TTC549 (cell line): ENCODE measurements around the gene BFSP1.

Experiments
- FAIRE-seq: peaks from 2 replicates; lab custom pipeline; 2012; peaks lifted over from hg19 to GRCh38; lab: Jason Lieb, UNC

The BFSP1 gene

GRCh38 chr20:17461941-17462340, 69.2 kb downstream of the BFSP1 start:
- no peak for FAIRE-seq

DNA sequence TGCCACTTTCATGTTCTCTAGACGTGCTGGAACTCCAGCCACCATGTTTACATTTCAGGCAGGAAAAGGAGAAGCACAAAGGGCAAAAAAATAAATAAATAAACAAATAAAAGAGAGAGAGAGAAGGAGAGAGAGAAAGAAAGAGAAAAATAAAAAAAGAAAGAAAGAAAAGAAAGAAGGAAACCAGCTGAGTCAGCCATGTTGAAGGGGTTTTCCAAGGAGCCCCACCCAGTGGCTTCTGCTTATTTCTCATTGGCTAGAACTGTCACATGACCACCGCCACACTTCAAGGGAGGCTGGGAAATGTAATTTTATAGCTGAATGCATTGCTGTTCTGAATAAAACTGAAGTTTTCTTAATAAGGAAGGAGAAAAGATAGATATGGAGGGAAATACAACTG, 71.1 kb downstream of the BFSP1 start:
- no peak for FAIRE-seq

DNA sequence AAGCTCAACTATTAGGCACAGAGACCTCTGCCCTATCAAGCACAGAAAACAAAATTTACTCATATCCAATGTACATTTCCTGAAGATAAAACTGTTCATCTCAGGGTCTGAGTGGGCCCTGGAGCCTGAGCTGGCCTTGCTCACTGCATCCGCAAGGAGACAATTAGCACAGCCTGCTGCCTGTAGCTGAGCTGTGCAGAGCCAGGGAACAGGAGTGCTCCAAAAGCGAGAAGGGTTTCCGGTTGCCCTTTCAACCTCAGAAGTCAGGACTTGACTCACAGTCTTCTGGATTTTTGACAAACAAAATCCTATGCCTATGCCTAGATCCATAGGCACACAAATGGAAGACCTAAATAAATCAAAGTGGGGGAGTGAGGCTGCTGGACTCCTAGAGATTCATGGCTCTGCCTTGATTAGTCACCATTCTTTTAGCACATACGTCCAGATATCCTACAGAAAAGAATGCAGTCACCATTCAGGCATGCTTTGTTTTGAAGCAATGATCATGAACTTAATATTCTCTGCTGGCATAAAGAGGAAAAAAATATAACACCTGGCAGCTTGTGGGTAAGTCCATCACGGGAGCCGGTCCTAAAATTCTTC, 73.5 kb downstream of the BFSP1 start:
- FAIRE-seq = no peak

- FAIRE-seq = no peak
Measured at GRCh38 chr20:17457079-17457478, 74.1 kb downstream of the BFSP1 start.

DNA sequence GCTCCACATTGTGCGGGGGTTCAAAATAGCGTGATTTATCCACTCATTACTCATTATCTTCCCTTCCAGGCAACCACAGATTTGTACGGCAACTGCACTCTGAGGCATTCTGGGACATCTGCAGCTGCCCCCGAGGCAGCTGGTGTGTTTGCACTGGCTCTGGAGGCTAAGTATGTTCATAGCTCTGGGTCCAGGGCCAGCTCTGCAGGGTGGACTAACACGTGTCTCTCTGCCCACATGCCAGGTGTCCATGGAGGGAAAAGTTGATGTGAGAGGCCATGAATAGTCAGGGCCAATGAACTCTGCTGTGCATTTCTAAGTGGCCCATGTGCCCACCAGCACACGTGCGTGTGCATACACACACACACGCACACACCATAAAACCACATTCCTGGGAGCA, 74.9 kb downstream of the BFSP1 start:
- FAIRE-seq = no peak

GRCh38 chr20:17453592-17453991, 77.6 kb downstream of the BFSP1 start:
- no peak for FAIRE-seq

- no peak for FAIRE-seq
Measured at GRCh38 chr20:17452441-17452840, 78.7 kb downstream of the BFSP1 start.

GRCh38 chr20:17449031-17449430, 82.1 kb downstream of the BFSP1 start:
- no peak for FAIRE-seq

GRCh38 chr20:17448071-17448470, 83.1 kb downstream of the BFSP1 start:
- no peak for FAIRE-seq

GRCh38 chr20:17446171-17446570, 85.0 kb downstream of the BFSP1 start:
- no peak for FAIRE-seq

DNA sequence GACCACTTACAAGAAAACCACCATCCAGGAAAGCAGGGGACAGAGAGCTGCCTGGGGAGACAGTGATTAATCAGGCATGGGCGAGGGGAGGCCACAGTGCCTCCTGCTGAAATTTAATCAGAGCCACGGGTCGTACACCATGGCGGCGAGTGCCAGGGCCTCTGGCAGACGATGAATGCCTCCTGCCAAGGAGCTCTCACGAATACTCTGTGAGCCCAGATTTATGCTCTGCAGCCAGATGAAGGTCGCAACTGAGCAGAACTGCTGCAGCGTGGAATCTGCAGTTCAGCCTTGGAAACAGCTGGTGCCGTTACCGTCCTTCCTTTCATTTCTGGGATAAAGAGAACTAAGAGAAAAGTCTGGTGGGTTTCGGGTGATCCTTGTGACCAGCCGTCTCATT, 85.6 kb downstream of the BFSP1 start:
- no peak for FAIRE-seq

- no peak for FAIRE-seq
Measured at GRCh38 chr20:17444091-17444490, 87.1 kb downstream of the BFSP1 start.
